Stimulated activated naive B cell treated with anti-CD40 and anti-IgM and Interleukin-4, amounts not matched to agents 10 μg/mL and 1 μg/mL and 100 μg/mL, for 72 hours (primary cell): Measurements from ENCODE around the gene HLA-DPB1.

ENCODE experiments used
- ATAC-seq, 2 donors: fragments of 150-1000 bp; cut with Tn5 transposase; replicated peaks; 2 replicates each; pipeline ENCODE4 v1.10.0; 2021; ENCODE audit warnings: moderate library complexity in 1 of 2
- DNase-seq: peaks from one replicate; pipeline ENCODE4 v3.0.0; 2021
- H3K27ac Mint-ChIP-seq: one replicate; pipeline ENCODE4 v1.8.0; 2022; ENCODE audit warnings: mild to moderate bottlenecking, mixed read lengths
- H3K27me3 Mint-ChIP-seq, 2 donors: one replicate each; pipeline ENCODE4 v1.8.0; 2022; ENCODE audit warnings: mixed read lengths in 2 of 2
- H3K36me3 Mint-ChIP-seq, 2 donors: one replicate each; pipeline ENCODE4 v1.8.0; 2022; ENCODE audit warnings: mixed read lengths in 2 of 2, mild to moderate bottlenecking in 1 of 2
- H3K4me1 Mint-ChIP-seq, 2 donors: one replicate each; pipeline ENCODE4 v1.8.0; 2022; ENCODE audit warnings: mixed read lengths in 2 of 2, mild to moderate bottlenecking in 1 of 2
- H3K4me3 Mint-ChIP-seq, 2 donors: one replicate each; pipeline ENCODE4 v1.8.0; 2022; ENCODE audit warnings: mild to moderate bottlenecking in 2 of 2, mixed read lengths in 2 of 2, moderate library complexity in 1 of 2
- H3K9me3 Mint-ChIP-seq, 2 donors: one replicate each; pipeline ENCODE4 v1.8.0; 2022; ENCODE audit warnings: mixed read lengths in 2 of 2, mild to moderate bottlenecking in 1 of 2

HLA-DPB1 gene

GRCh38 chr6:33075568-33076405, at the start of gene HLA-DPB1:
Gene HLA-DPB1 (plus strand): TSS chr6:33075990. CDS start chr6:33076042, 52 bp downstream.
- peak; percentile 76 to 82 for ATAC-seq
- Mint-ChIP-seq H3K9me3 (no peaks in the 10 kb centered on the region), H3K27ac (peak within 1 kb of the TSS; percentile 99), H3K4me1 (peaks cover 38 to 64% of the 10 kb centered on the region in 2 donors), H3K36me3 (peaks cover 52 to 72% of the 10 kb centered on the region in 2 donors), H3K4me3 (peak within 1 kb of the TSS; percentile 89 to 92), H3K27me3 (no peaks in the 10 kb centered on the region)
- DNase-seq = peak; percentile 65

GRCh38 chr6:33028220-33028849, 47.5 kb upstream of the HLA-DPB1 start:
- peak; percentile 21 to 24 for ATAC-seq
- peaks cover 39 to 68% of the 10 kb centered on the region in 2 donors for H3K4me1 Mint-ChIP-seq
- peaks cover 0 to 2% of the 10 kb centered on the region in 2 donors for H3K36me3 Mint-ChIP-seq
- no peak for DNase-seq
- peak overlapping the region; percentile 50 to 84 for H3K4me3 Mint-ChIP-seq
- H3K9me3 Mint-ChIP-seq = peaks cover 0 to 1% of the 10 kb centered on the region in 2 donors
- no peaks in the 10 kb centered on the region for H3K27me3 Mint-ChIP-seq
- peak overlapping the region; percentile 99 for H3K27ac Mint-ChIP-seq

- Mint-ChIP-seq H3K36me3 (peaks cover 2 to 4% of the 10 kb centered on the region in 2 donors), H3K9me3 (peaks cover 3 to 4% of the 10 kb centered on the region in 2 donors), H3K4me1 (peaks cover 41 to 73% of the 10 kb centered on the region in 2 donors), H3K27me3 (no peaks in the 10 kb centered on the region), H3K4me3 (peak overlapping the region; percentile 74 to 84), H3K27ac (peak overlapping the region; percentile 99)
- ATAC-seq (peak; percentile 86 to 89), DNase-seq (peak; percentile 92)
These were observed 46.2 kb upstream of the HLA-DPB1 start for GRCh38 chr6:33029328-33030184.

- Mint-ChIP-seq H3K27ac (peak overlapping the region; percentile 99), H3K4me3 (peak overlapping the region; percentile 74 to 84), H3K9me3 (peaks cover 5 to 9% of the 10 kb centered on the region in 2 donors), H3K27me3 (no peaks in the 10 kb centered on the region), H3K36me3 (peaks cover 5 to 9% of the 10 kb centered on the region in 2 donors), H3K4me1 (peaks cover 37 to 67% of the 10 kb centered on the region in 2 donors)
- ATAC-seq (no peak), DNase-seq (no peak)
These were observed 45.5 kb upstream of the HLA-DPB1 start for GRCh38 chr6:33030245-33030644.

GRCh38 chr6:33034554-33034953, 41.2 kb upstream of the HLA-DPB1 start:
- peaks cover 15 to 24% of the 10 kb centered on the region in 2 donors for H3K36me3 Mint-ChIP-seq
- no peak overlapping the region for H3K4me3 Mint-ChIP-seq
- H3K27me3 Mint-ChIP-seq = no peaks in the 10 kb centered on the region
- ATAC-seq = no peak
- peak overlapping the region; percentile 90 for H3K27ac Mint-ChIP-seq
- peaks cover 18 to 38% of the 10 kb centered on the region in 2 donors for H3K4me1 Mint-ChIP-seq
- peaks cover 16 to 20% of the 10 kb centered on the region in 2 donors for H3K9me3 Mint-ChIP-seq
- no peak for DNase-seq

- Mint-ChIP-seq H3K36me3 (peaks cover 15 to 27% of the 10 kb centered on the region in 2 donors), H3K27me3 (no peaks in the 10 kb centered on the region), H3K27ac (peak overlapping the region; percentile 59), H3K9me3 (peaks cover 20 to 21% of the 10 kb centered on the region in 2 donors), H3K4me1 (peaks cover 10 to 23% of the 10 kb centered on the region in 2 donors), H3K4me3 (no peak overlapping the region)
- DNase-seq (no peak), ATAC-seq (no peak)
These were observed 39.3 kb upstream of the HLA-DPB1 start for GRCh38 chr6:33036535-33036934.

GRCh38 chr6:33040157-33040556, 35.6 kb upstream of the HLA-DPB1 start:
- H3K36me3 Mint-ChIP-seq = peaks cover 13 to 22% of the 10 kb centered on the region in 2 donors
- no peak overlapping the region for H3K4me3 Mint-ChIP-seq
- H3K9me3 Mint-ChIP-seq = peaks cover 13 to 17% of the 10 kb centered on the region in 2 donors
- peak overlapping the region; percentile 77 for H3K27ac Mint-ChIP-seq
- peaks cover 6 to 11% of the 10 kb centered on the region in 2 donors for H3K4me1 Mint-ChIP-seq
- DNase-seq (no peak), ATAC-seq (peak in 1 of 2 donors; percentile 61)
- no peaks in the 10 kb centered on the region for H3K27me3 Mint-ChIP-seq

- Mint-ChIP-seq H3K4me3 (no peak overlapping the region), H3K4me1 (peaks cover 22 to 24% of the 10 kb centered on the region in 2 donors), H3K36me3 (no peaks in the 10 kb centered on the region), H3K27ac (peak overlapping the region; percentile 60), H3K9me3 (peaks cover 0 to 5% of the 10 kb centered on the region in 2 donors), H3K27me3 (no peaks in the 10 kb centered on the region)
- ATAC-seq (no peak), DNase-seq (no peak)
These were observed 26.3 kb upstream of the HLA-DPB1 start for GRCh38 chr6:33049323-33050013.

GRCh38 chr6:33050014-33050810, 25.6 kb upstream of the HLA-DPB1 start:
- peaks cover 0 to 5% of the 10 kb centered on the region in 2 donors for H3K9me3 Mint-ChIP-seq
- peaks cover 22% of the 10 kb centered on the region in 2 donors for H3K4me1 Mint-ChIP-seq
- H3K36me3 Mint-ChIP-seq = peaks cover 0 to 3% of the 10 kb centered on the region in 2 donors
- ATAC-seq = peak in 1 of 2 donors; percentile 33
- peak overlapping the region; percentile 20 for H3K27ac Mint-ChIP-seq
- H3K27me3 Mint-ChIP-seq = no peaks in the 10 kb centered on the region
- DNase-seq = no peak
- no peak overlapping the region for H3K4me3 Mint-ChIP-seq

- Mint-ChIP-seq H3K27ac (no peak overlapping the region), H3K36me3 (peaks cover 0 to 3% of the 10 kb centered on the region in 2 donors), H3K4me1 (peaks cover 25 to 37% of the 10 kb centered on the region in 2 donors), H3K27me3 (no peaks in the 10 kb centered on the region), H3K4me3 (no peak overlapping the region), H3K9me3 (peaks cover 0 to 7% of the 10 kb centered on the region in 2 donors)
- ATAC-seq = no peak
- no peak for DNase-seq
These were observed 23.2 kb upstream of the HLA-DPB1 start for GRCh38 chr6:33052627-33053026.

- peaks cover 0 to 7% of the 10 kb centered on the region in 2 donors for H3K9me3 Mint-ChIP-seq
- ATAC-seq (no peak), DNase-seq (no peak)
- no peak overlapping the region for H3K27ac Mint-ChIP-seq
- H3K4me3 Mint-ChIP-seq = no peak overlapping the region
- H3K4me1 Mint-ChIP-seq = peaks cover 29 to 43% of the 10 kb centered on the region in 2 donors
- peaks cover 0 to 3% of the 10 kb centered on the region in 2 donors for H3K36me3 Mint-ChIP-seq
- H3K27me3 Mint-ChIP-seq = no peaks in the 10 kb centered on the region
These were observed 22.6 kb upstream of the HLA-DPB1 start for GRCh38 chr6:33053230-33053629.

GRCh38 chr6:33057222-33058150, 18.3 kb upstream of the HLA-DPB1 start:
- peaks cover 2 to 6% of the 10 kb centered on the region in 2 donors for H3K36me3 Mint-ChIP-seq
- H3K27ac Mint-ChIP-seq = peak overlapping the region; percentile 87
- DNase-seq (no peak), ATAC-seq (peak; percentile 80 to 89)
- peak overlapping the region in 1 of 2 donors; percentile 48 for H3K4me3 Mint-ChIP-seq
- H3K4me1 Mint-ChIP-seq = peaks cover 18 to 33% of the 10 kb centered on the region in 2 donors
- no peaks in the 10 kb centered on the region for H3K27me3 Mint-ChIP-seq
- peaks cover 4 to 8% of the 10 kb centered on the region in 2 donors for H3K9me3 Mint-ChIP-seq
